ENCODE results near the gene BTBD9. TPM values are rescaled to one million over a fixed set of nuclear protein-coding genes. Genes with fewer than 3 reads are reported as not detected.

Gene BTBD9
- total RNA-seq, 1 donor from 2014 or later, result 14.8 TPM

- no peaks in the 10 kb centered on the region for H3K27me3 Mint-ChIP-seq (ENCODE audit: low read depth)
- TF ChIP-seq, protein P1, sequence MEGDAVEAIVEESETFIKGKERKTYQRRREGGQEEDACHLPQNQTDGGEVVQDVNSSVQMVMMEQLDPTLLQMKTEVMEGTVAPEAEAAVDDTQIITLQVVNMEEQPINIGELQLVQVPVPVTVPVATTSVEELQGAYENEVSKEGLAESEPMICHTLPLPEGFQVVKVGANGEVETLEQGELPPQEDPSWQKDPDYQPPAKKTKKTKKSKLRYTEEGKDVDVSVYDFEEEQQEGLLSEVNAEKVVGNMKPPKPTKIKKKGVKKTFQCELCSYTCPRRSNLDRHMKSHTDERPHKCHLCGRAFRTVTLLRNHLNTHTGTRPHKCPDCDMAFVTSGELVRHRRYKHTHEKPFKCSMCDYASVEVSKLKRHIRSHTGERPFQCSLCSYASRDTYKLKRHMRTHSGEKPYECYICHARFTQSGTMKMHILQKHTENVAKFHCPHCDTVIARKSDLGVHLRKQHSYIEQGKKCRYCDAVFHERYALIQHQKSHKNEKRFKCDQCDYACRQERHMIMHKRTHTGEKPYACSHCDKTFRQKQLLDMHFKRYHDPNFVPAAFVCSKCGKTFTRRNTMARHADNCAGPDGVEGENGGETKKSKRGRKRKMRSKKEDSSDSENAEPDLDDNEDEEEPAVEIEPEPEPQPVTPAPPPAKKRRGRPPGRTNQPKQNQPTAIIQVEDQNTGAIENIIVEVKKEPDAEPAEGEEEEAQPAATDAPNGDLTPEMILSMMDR (IDR thresholded peaks at IDR 0.05), result no peak
- no peak overlapping the region for H3K27ac Mint-ChIP-seq (ENCODE audit: unreplicated experiment)
- H3K9me3 Mint-ChIP-seq (ENCODE audit: low read depth), result no peaks in the 10 kb centered on the region
- H3K4me1 Mint-ChIP-seq (ENCODE audit: low read depth), result peaks cover 31% of the 10 kb centered on the region
- DNase-seq (ENCODE audit: low spot score), result no peak
- H3K36me3 Mint-ChIP-seq (ENCODE audit: low read depth), result no peaks in the 10 kb centered on the region
- no peak overlapping the region for H3K4me3 Mint-ChIP-seq (ENCODE audit: unreplicated experiment)
These were observed 75.4 kb downstream of the BTBD9 start for GRCh38 chr6:38564301-38564700.

- TF ChIP-seq, protein P1 (IDR thresholded peaks at IDR 0.05), result no peak
- no peaks in the 10 kb centered on the region for H3K27me3 Mint-ChIP-seq (ENCODE audit: low read depth)
- H3K4me3 Mint-ChIP-seq (ENCODE audit: unreplicated experiment), result no peak overlapping the region
- H3K9me3 Mint-ChIP-seq (ENCODE audit: low read depth), result no peaks in the 10 kb centered on the region
- peaks cover 23% of the 10 kb centered on the region for H3K4me1 Mint-ChIP-seq (ENCODE audit: low read depth)
- H3K27ac Mint-ChIP-seq (ENCODE audit: unreplicated experiment), result no peak overlapping the region
- H3K36me3 Mint-ChIP-seq (ENCODE audit: low read depth), result no peaks in the 10 kb centered on the region
- no peak for DNase-seq (ENCODE audit: low spot score)
These were observed 84.1 kb downstream of the BTBD9 start for GRCh38 chr6:38555606-38556005.

- Mint-ChIP-seq H3K9me3 (ENCODE audit: low read depth) (no peaks in the 10 kb centered on the region), H3K36me3 (ENCODE audit: low read depth) (no peaks in the 10 kb centered on the region), H3K27ac (ENCODE audit: unreplicated experiment) (no peak overlapping the region), H3K27me3 (ENCODE audit: low read depth) (no peaks in the 10 kb centered on the region), H3K4me3 (ENCODE audit: unreplicated experiment) (no peak overlapping the region), H3K4me1 (ENCODE audit: low read depth) (peaks cover 21% of the 10 kb centered on the region)
- DNase-seq (ENCODE audit: low spot score), result no peak
- TF ChIP-seq, protein P1 (IDR thresholded peaks at IDR 0.05), result no peak
These were observed 84.9 kb downstream of the BTBD9 start for GRCh38 chr6:38554700-38555413.

DNA sequence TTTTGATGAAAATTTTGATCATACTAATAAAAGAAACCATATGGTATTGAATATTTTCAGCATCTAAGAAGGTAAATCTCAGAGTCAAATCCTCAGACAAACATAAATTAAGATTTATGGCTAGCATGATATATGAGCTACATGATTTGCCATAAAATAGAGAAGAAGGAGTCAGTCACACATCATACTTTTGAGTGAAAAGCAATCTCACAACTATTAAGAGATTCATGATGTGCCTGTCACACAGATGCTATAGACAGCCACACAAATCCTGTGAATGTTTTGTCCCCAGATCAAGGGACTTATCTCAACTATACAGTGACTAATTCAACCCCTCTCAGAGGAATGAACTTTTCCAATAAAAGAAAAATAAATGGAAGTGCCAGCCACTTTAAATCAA is 85.7 kb downstream of the BTBD9 start:
- no peak overlapping the region for H3K4me3 Mint-ChIP-seq (ENCODE audit: unreplicated experiment)
- peaks cover 13% of the 10 kb centered on the region for H3K4me1 Mint-ChIP-seq (ENCODE audit: low read depth)
- DNase-seq (ENCODE audit: low spot score), result no peak
- H3K36me3 Mint-ChIP-seq (ENCODE audit: low read depth), result no peaks in the 10 kb centered on the region
- H3K27ac Mint-ChIP-seq (ENCODE audit: unreplicated experiment), result no peak overlapping the region
- TF ChIP-seq, protein P1 (IDR thresholded peaks at IDR 0.05), result no peak
- no peaks in the 10 kb centered on the region for H3K9me3 Mint-ChIP-seq (ENCODE audit: low read depth)
- H3K27me3 Mint-ChIP-seq (ENCODE audit: low read depth), result no peaks in the 10 kb centered on the region

DNA sequence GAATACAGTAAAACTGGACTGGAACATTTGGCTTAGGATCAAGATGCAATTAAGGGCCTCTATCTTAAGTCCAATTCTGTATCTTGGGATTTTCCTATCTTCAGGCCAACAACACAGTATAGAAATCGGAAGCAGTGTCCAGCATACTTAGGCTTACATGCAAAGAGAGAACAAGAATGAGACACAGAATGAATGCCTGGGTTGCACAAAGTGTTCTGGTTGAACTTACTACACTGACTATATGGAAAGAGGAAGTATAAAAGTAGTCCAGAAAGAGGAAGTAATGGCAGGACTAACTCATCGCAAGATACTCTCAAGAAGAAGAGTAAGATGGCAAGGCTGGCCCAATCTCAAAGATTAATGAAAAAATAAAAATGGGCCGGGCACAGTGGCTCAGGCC is 87.6 kb downstream of the BTBD9 start:
- Mint-ChIP-seq H3K36me3 (ENCODE audit: low read depth) (peaks cover 3% of the 10 kb centered on the region), H3K4me1 (ENCODE audit: low read depth) (peaks cover 12% of the 10 kb centered on the region), H3K27ac (ENCODE audit: unreplicated experiment) (no peak overlapping the region), H3K4me3 (ENCODE audit: unreplicated experiment) (no peak overlapping the region), H3K9me3 (ENCODE audit: low read depth) (no peaks in the 10 kb centered on the region), H3K27me3 (ENCODE audit: low read depth) (no peaks in the 10 kb centered on the region)
- TF ChIP-seq, protein P1 (IDR thresholded peaks at IDR 0.05), result no peak
- no peak for DNase-seq (ENCODE audit: low spot score)

Measured in chondrocyte (in vitro differentiated cells).